ENCODE data around the gene LMTK2. TPM values are rescaled to one million over a fixed set of nuclear protein-coding genes. Genes with fewer than 3 reads are reported as not detected.
A peak's percentile ranks its signal among the peaks of the same experiment; 100 is the strongest.

LMTK2 gene
- total RNA-seq, 1 donor: 26.4 TPM

GRCh38 chr7:98249106-98249505 lies 142.4 kb downstream of the LMTK2 start:
- Histone ChIP-seq H3K4me3 (ENCODE audit: low read length) (no peak overlapping the region), H3K9me3 (ENCODE audit: low read depth, low read length) (no peaks in the 10 kb centered on the region), H3K4me1 (ENCODE audit: insufficient read depth, low read length) (peaks cover 75% of the 10 kb centered on the region), H3K27me3 (ENCODE audit: insufficient read depth, low read length) (no peaks in the 10 kb centered on the region)

- H3K27me3 ChIP-seq (ENCODE audit: insufficient read depth, low read length): no peaks in the 10 kb centered on the region
- no peaks in the 10 kb centered on the region for H3K9me3 ChIP-seq (ENCODE audit: low read depth, low read length)
- peak overlapping the region; percentile 78 for H3K4me3 ChIP-seq (ENCODE audit: low read length)
- H3K4me1 ChIP-seq (ENCODE audit: insufficient read depth, low read length): peaks cover 72% of the 10 kb centered on the region
These were observed 144.1 kb downstream of the LMTK2 start for GRCh38 chr7:98250789-98251188.

GRCh38 chr7:98251231-98251600 lies 144.6 kb downstream of the LMTK2 start:
- peaks cover 67% of the 10 kb centered on the region for H3K4me1 ChIP-seq (ENCODE audit: insufficient read depth, low read length)
- H3K27me3 ChIP-seq (ENCODE audit: insufficient read depth, low read length): no peaks in the 10 kb centered on the region
- no peaks in the 10 kb centered on the region for H3K9me3 ChIP-seq (ENCODE audit: low read depth, low read length)
- peak overlapping the region; percentile 78 for H3K4me3 ChIP-seq (ENCODE audit: low read length)

GRCh38 chr7:98251601-98252424 lies 145.2 kb downstream of the LMTK2 start, which contains the start of gene TECPR1:
Gene TECPR1 (minus strand): TSS chr7:98252232. CDS start chr7:98246146, 6,086 bp downstream.
- H3K27me3 ChIP-seq (ENCODE audit: insufficient read depth, low read length): no peaks in the 10 kb centered on the region
- H3K4me1 ChIP-seq (ENCODE audit: insufficient read depth, low read length): peaks cover 63% of the 10 kb centered on the region
- H3K4me3 ChIP-seq (ENCODE audit: low read length): peak within 1 kb of the TSS; percentile 78
- H3K9me3 ChIP-seq (ENCODE audit: low read depth, low read length): no peaks in the 10 kb centered on the region

GRCh38 chr7:98252425-98253054 lies 145.9 kb downstream of the LMTK2 start:
- H3K4me1 ChIP-seq (ENCODE audit: insufficient read depth, low read length): peaks cover 59% of the 10 kb centered on the region
- H3K4me3 ChIP-seq (ENCODE audit: low read length): peak overlapping the region; percentile 78
- H3K27me3 ChIP-seq (ENCODE audit: insufficient read depth, low read length): no peaks in the 10 kb centered on the region
- no peaks in the 10 kb centered on the region for H3K9me3 ChIP-seq (ENCODE audit: low read depth, low read length)

- Histone ChIP-seq H3K9me3 (ENCODE audit: low read depth, low read length) (no peaks in the 10 kb centered on the region), H3K4me3 (ENCODE audit: low read length) (no peak overlapping the region), H3K27me3 (ENCODE audit: insufficient read depth, low read length) (no peaks in the 10 kb centered on the region), H3K4me1 (ENCODE audit: insufficient read depth, low read length) (peaks cover 39% of the 10 kb centered on the region)
These were observed 147.9 kb downstream of the LMTK2 start for GRCh38 chr7:98254516-98254915.

GRCh38 chr7:98254951-98255610 lies 148.4 kb downstream of the LMTK2 start:
- Histone ChIP-seq H3K4me3 (ENCODE audit: low read length) (no peak overlapping the region), H3K27me3 (ENCODE audit: insufficient read depth, low read length) (no peaks in the 10 kb centered on the region), H3K4me1 (ENCODE audit: insufficient read depth, low read length) (peaks cover 34% of the 10 kb centered on the region), H3K9me3 (ENCODE audit: low read depth, low read length) (no peaks in the 10 kb centered on the region)

- Histone ChIP-seq H3K4me1 (ENCODE audit: insufficient read depth, low read length) (peaks cover 20% of the 10 kb centered on the region), H3K27me3 (ENCODE audit: insufficient read depth, low read length) (no peaks in the 10 kb centered on the region), H3K4me3 (ENCODE audit: low read length) (no peak overlapping the region), H3K9me3 (ENCODE audit: low read depth, low read length) (no peaks in the 10 kb centered on the region)
These were observed 149.8 kb downstream of the LMTK2 start for GRCh38 chr7:98256431-98256830.

GRCh38 chr7:98257701-98258100 lies 151.0 kb downstream of the LMTK2 start:
- Histone ChIP-seq H3K27me3 (ENCODE audit: insufficient read depth, low read length) (no peaks in the 10 kb centered on the region), H3K9me3 (ENCODE audit: low read depth, low read length) (no peaks in the 10 kb centered on the region), H3K4me3 (ENCODE audit: low read length) (no peak overlapping the region), H3K4me1 (ENCODE audit: insufficient read depth, low read length) (peaks cover 13% of the 10 kb centered on the region)

Other genes with a start within 250 kb of the LMTK2 start
- 12.1 TPM for gene ASNS, start 234.5 kb upstream of the LMTK2 start, total RNA-seq
- gene OCM2, start 116.7 kb upstream of the LMTK2 start, total RNA-seq: not detected
- gene BHLHA15, start 104.6 kb downstream of the LMTK2 start, total RNA-seq: not detected
- gene TECPR1, start 145.4 kb downstream of the LMTK2 start, total RNA-seq: 29.8 TPM
- gene BRI3, start 174.8 kb downstream of the LMTK2 start, total RNA-seq: 38.8 TPM

Data from mononuclear cell (primary cell).